H1 (cell line): ENCODE data around the gene NF1. TPM values are rescaled to one million over a fixed set of nuclear protein-coding genes. Genes with fewer than 3 reads are reported as not detected.

ENCODE experiments used
- CTCF ChIA-PET: fragments of 300-600 bp; sonication (Branson Sonifier 250); formaldehyde crosslinking; loops from one replicate; lab custom pipeline; 2021; ENCODE audit not compliant: partially characterized antibody; lab: Charles Lee
- POLR2A ChIA-PET: fragments of 300-600 bp; sonication (Branson Sonifier 250); formaldehyde crosslinking; loops from one replicate; lab custom pipeline; 2021; ENCODE audit warnings: inconsistent platforms; ENCODE audit not compliant: partially characterized antibody; lab: Charles Lee
- DNase-seq, 2 experiments: peaks; one replicate each; pipeline versions ENCODE4 v3.0.0 to v3.0.0-alpha.2; 2010 to 2022; ENCODE audit warnings: low spot score in 2 of 2, low read depth in 1 of 2, mixed read lengths in 1 of 2
- FAIRE-seq: peaks from 2 replicates; lab custom pipeline; 2011; peaks lifted over from hg19 to GRCh38; lab: Jason Lieb, UNC
- H2AFZ ChIP-seq: 2 replicates; pipeline ENCODE4 v1.8.1; 2012; ENCODE audit warnings: low read length, inconsistent platforms
- H2AK5ac ChIP-seq: 2 replicates; pipeline ENCODE4 v1.6.1; 2013; ENCODE audit warnings: low read depth, low read length
- H2BK120ac ChIP-seq: replicated peaks from 2 replicates; pipeline ENCODE3; 2013; ENCODE audit warnings: low read depth, low read length, inconsistent platforms
- H2BK12ac ChIP-seq: 2 replicates; pipeline ENCODE4 v1.6.1; 2013; ENCODE audit warnings: low read depth, low read length
- H2BK15ac ChIP-seq: 2 replicates; pipeline ENCODE4 v1.6.1; 2013; ENCODE audit warnings: low read length
- H2BK20ac ChIP-seq: 2 replicates; pipeline ENCODE4 v1.6.1; 2013; ENCODE audit warnings: low read length
- H2BK5ac ChIP-seq: 2 replicates; pipeline ENCODE4 v1.6.1; 2013; ENCODE audit warnings: low read depth, low read length
- H3K14ac ChIP-seq: 2 replicates; pipeline ENCODE4 v1.6.1; 2013; ENCODE audit warnings: inconsistent platforms; ENCODE audit not compliant: insufficient read length
- H3K18ac ChIP-seq: 2 replicates; pipeline ENCODE4 v1.6.1; 2013; ENCODE audit warnings: low read length; ENCODE audit errors: extremely low read depth
- H3K23ac ChIP-seq: 2 replicates; pipeline ENCODE4 v1.6.1; 2013; ENCODE audit warnings: inconsistent platforms; ENCODE audit not compliant: insufficient read length
- H3K23me2 ChIP-seq: 2 replicates; pipeline ENCODE4 v1.6.1; 2013; ENCODE audit warnings: low read depth, low read length
- H3K27ac ChIP-seq: 2 replicates; pipeline ENCODE4 v1.6.1; 2011; ENCODE audit warnings: low read depth, low read length, inconsistent platforms
- H3K27me3 ChIP-seq, 4 experiments: replicated peaks in 1 of 4; 1 replicate in 1 of 4; 2 replicates in 3 of 4; pipeline versions ENCODE4 v1.6.1 to v1.8.1; 2011 to 2013; ENCODE audit warnings: low read length in 3 of 4, mild to moderate bottlenecking in 3 of 4, inconsistent platforms in 2 of 4, mixed read lengths in 2 of 4, moderate library complexity in 1 of 4; ENCODE audit not compliant: control insufficient read depth in 3 of 4, insufficient read depth in 3 of 4; ENCODE audit errors: extremely low read depth in 1 of 4
- H3K36me3 ChIP-seq, 4 experiments: 2 replicates each; pipeline versions ENCODE4 v1.6.1 to v1.8.1; 2011 to 2013; ENCODE audit warnings: mild to moderate bottlenecking in 4 of 4, low read length in 3 of 4, moderate library complexity in 2 of 4, control low read depth in 1 of 4, inconsistent platforms in 1 of 4; ENCODE audit not compliant: insufficient read depth in 4 of 4, control insufficient read depth in 2 of 4
- H3K4ac ChIP-seq: replicated peaks from 2 replicates; pipeline ENCODE3; 2013; ENCODE audit warnings: low read length, low read depth, mixed read lengths, inconsistent platforms; ENCODE audit not compliant: insufficient read length
- H3K4me1 ChIP-seq, 4 experiments: replicated peaks in 1 of 4; 1 replicate in 1 of 4; 2 replicates in 3 of 4; pipeline versions ENCODE4 v1.6.1 to v1.8.1; 2011 to 2013; ENCODE audit warnings: low read length in 3 of 4, inconsistent platforms in 2 of 4, mixed read lengths in 1 of 4; ENCODE audit not compliant: insufficient read depth in 4 of 4, control insufficient read depth in 3 of 4
- H3K4me2 ChIP-seq, 2 experiments: 2 replicates each; pipeline versions ENCODE4 v1.6.1 to v1.8.1; 2011 to 2013; ENCODE audit warnings: low read depth in 2 of 2, low read length in 2 of 2, control low read depth in 1 of 2, inconsistent platforms in 1 of 2, mild to moderate bottlenecking in 1 of 2; ENCODE audit not compliant: insufficient read depth in 1 of 2
- H3K4me3 ChIP-seq, 4 experiments: fragments of 200-600, 300-600 bp in 1 of 4; sonication (generic), shearing (Covaris generic), sonication (Bioruptor Twin) in 1 of 4; 2 replicates each; pipeline versions ENCODE4 v1.5.1 to v1.8.1; 2011 to 2016; ENCODE audit warnings: low read length in 4 of 4, low read depth in 3 of 4, control low read depth in 2 of 4, inconsistent platforms in 2 of 4, mild to moderate bottlenecking in 2 of 4, mixed read lengths in 1 of 4, moderate library complexity in 1 of 4; ENCODE audit not compliant: insufficient read depth in 2 of 4; ENCODE audit errors: extremely low read depth in 1 of 4
- H3K56ac ChIP-seq: replicated peaks from 2 replicates; pipeline ENCODE3; 2013; ENCODE audit warnings: low read depth, mild to moderate bottlenecking, mixed read lengths, low read length, inconsistent platforms; ENCODE audit not compliant: insufficient read length
- H3K79me1 ChIP-seq: 2 replicates; pipeline ENCODE4 v1.6.1; 2013; ENCODE audit warnings: low read depth, low read length, control low read depth
- H3K79me2 ChIP-seq, 2 experiments: 2 replicates each; pipeline versions ENCODE4 v1.6.1 to v1.8.1; 2012 to 2013; ENCODE audit warnings: low read length in 2 of 2, mild to moderate bottlenecking in 2 of 2, inconsistent platforms in 1 of 2; ENCODE audit not compliant: insufficient read depth in 2 of 2, control insufficient read depth in 1 of 2
- H3K9ac ChIP-seq, 4 experiments: replicated peaks in 1 of 4; 1 replicate in 1 of 4; 2 replicates in 3 of 4; pipeline versions ENCODE4 v1.6.1 to v1.8.1; 2011 to 2013; ENCODE audit warnings: low read depth in 3 of 4, low read length in 3 of 4, control low read depth in 2 of 4, mild to moderate bottlenecking in 2 of 4, moderate library complexity in 2 of 4, inconsistent platforms in 1 of 4; ENCODE audit errors: extremely low read depth in 1 of 4
- H3K9me3 ChIP-seq, 2 experiments: 2 replicates each; pipeline versions ENCODE4 v1.6.1 to v1.8.1; 2012 to 2013; ENCODE audit warnings: mild to moderate bottlenecking in 2 of 2, moderate library complexity in 2 of 2, control low read depth in 1 of 2, inconsistent platforms in 1 of 2, low read depth in 1 of 2, low read length in 1 of 2, mixed read lengths in 1 of 2; ENCODE audit not compliant: insufficient read depth in 2 of 2
- H4K20me1 ChIP-seq, 2 experiments: replicated peaks in 1 of 2; 2 replicates each; pipeline versions ENCODE3 to v1.8.1; 2011 to 2013; ENCODE audit warnings: inconsistent platforms in 2 of 2, low read length in 2 of 2, mild to moderate bottlenecking in 1 of 2; ENCODE audit not compliant: insufficient read depth in 2 of 2, control insufficient read depth in 1 of 2
- H4K5ac ChIP-seq: 2 replicates; pipeline ENCODE4 v1.6.1; 2013; ENCODE audit warnings: low read length, low read depth, mixed read lengths, inconsistent platforms; ENCODE audit not compliant: insufficient read length
- H4K8ac ChIP-seq: 2 replicates; pipeline ENCODE4 v1.8.0; 2013; ENCODE audit warnings: mild to moderate bottlenecking, moderate library complexity, low read length, inconsistent platforms; ENCODE audit not compliant: insufficient read depth; ENCODE audit errors: extremely low read depth
- H4K91ac ChIP-seq: replicated peaks from 2 replicates; pipeline ENCODE3; 2013; ENCODE audit warnings: low read length, mixed read lengths, inconsistent platforms; ENCODE audit not compliant: insufficient read length
- BACH1 ChIP-seq: IDR thresholded peaks from 2 replicates; pipeline ENCODE4 v1.6.1; 2012; ENCODE audit warnings: low read length, improper control_type of control experiment
- E2F6 ChIP-seq: IDR thresholded peaks from 2 replicates; pipeline ENCODE4 v1.6.1; 2012; ENCODE audit warnings: inconsistent platforms
- GABPA ChIP-seq: IDR thresholded peaks from 2 replicates; pipeline ENCODE4 v1.6.1; 2011; ENCODE audit warnings: mild to moderate bottlenecking, low read length, moderate library complexity, borderline replicate concordance; ENCODE audit not compliant: insufficient read depth
- KDM4A ChIP-seq: IDR thresholded peaks from one replicate; pipeline ENCODE4 v1.7.1; 2012; ENCODE audit warnings: low read depth, mild to moderate bottlenecking, moderate library complexity, low read length, inconsistent platforms; ENCODE audit not compliant: severe bottlenecking
- MAX ChIP-seq: IDR thresholded peaks from 2 replicates; pipeline ENCODE4 v1.6.1; 2012; ENCODE audit warnings: inconsistent platforms
- POU5F1 ChIP-seq: IDR thresholded peaks from 2 replicates; pipeline ENCODE4 v1.6.1; 2011; ENCODE audit warnings: low read depth, mild to moderate bottlenecking, low read length, moderate library complexity
- RFX5 ChIP-seq: IDR thresholded peaks from 2 replicates; pipeline ENCODE4 v1.6.1; 2011; ENCODE audit warnings: low read depth, low read length, improper control_type of control experiment, borderline replicate concordance
- RXRA ChIP-seq: IDR thresholded peaks from 2 replicates; pipeline ENCODE4 v1.6.1; 2011; ENCODE audit warnings: low read depth, mild to moderate bottlenecking, low read length, moderate library complexity; ENCODE audit not compliant: insufficient read depth
- SIN3A ChIP-seq, 2 experiments: IDR thresholded peaks in 1 of 2; conservative IDR thresholded peaks in 1 of 2; 2 replicates each; pipeline ENCODE4 v1.6.1; 2011 to 2012; ENCODE audit warnings: low read length in 2 of 2, improper control_type of control experiment in 1 of 2, low read depth in 1 of 2, mild to moderate bottlenecking in 1 of 2
- SUZ12 ChIP-seq: fragments of 200-600 bp; sonication (generic); IDR thresholded peaks from 2 replicates; pipeline ENCODE4 v1.6.1; 2012; ENCODE audit warnings: mild to moderate bottlenecking, inconsistent platforms, low read length, moderate library complexity, mixed read lengths
- TBP ChIP-seq: IDR thresholded peaks from 2 replicates; pipeline ENCODE4 v1.6.1; 2011; ENCODE audit warnings: low read depth, low read length, improper control_type of control experiment
- WGBS, 2 experiments: shearing (Covaris generic) in 1 of 2; methylation state at CpG; one replicate each; pipeline versions ENCODE4 v1.1.6 to v1.1.7; 2013 to 2015; ENCODE audit warnings: low lambda C conversion rate in 2 of 2, mixed read lengths in 2 of 2, inconsistent platforms in 1 of 2, low coverage in 1 of 2, missing lambda C conversion rate in 1 of 2; ENCODE audit not compliant: insufficient replicate concordance in 2 of 2, insufficient coverage in 1 of 2, insufficient read length in 1 of 2; ENCODE audit errors: extremely low coverage in 1 of 2, missing lambda C conversion rate in 1 of 2; 5-methylcytosine and 5-hydroxymethylcytosine counted together
- polyA plus RNA-seq, 7 experiments: library from polyadenylated mRNA; depleted of rRNA in 3 of 7; stranded (reverse) in 5 of 7; unstranded in 2 of 7; fragments of >200 nt in 5 of 7; fragments of 200-250 nt in 2 of 7; gene quantifications; 1 replicate in 5 of 7; 2 replicates in 1 of 7; 4 replicates in 1 of 7; pipeline versions ENCODE4 v1.2.1 to v1.2.3, GENCODE V29; 2011 to 2013; ENCODE audit warnings: missing spikeins in 2 of 7, mixed read lengths in 2 of 7
- total RNA-seq: library from RNA; stranded (reverse); fragmentation: NEBNext Ultra II Directional; extraction: Animal tissue kit (Norgen Biotek cat#: 25700); gene quantifications from 2 replicates; pipeline ENCODE4 v1.2.1, GENCODE V29; 2021

The NF1 gene
- total and polyA plus RNA-seq, 2 of the 8 experiments (the other 6 are each of a cell fraction or from before 2014, with no cell fraction given) = 19.3 to 29.6 TPM

GRCh38 chr17:31060791-31061550 is 33.8 kb upstream of the NF1 start:
- Histone ChIP-seq H4K5ac (no peak overlapping the region), H4K91ac (no peak overlapping the region), H3K4ac (no peak overlapping the region), H2BK20ac (no peak overlapping the region), H2BK12ac (no peak overlapping the region), H3K23ac (no peak overlapping the region), H2AK5ac (no peak overlapping the region), H3K18ac (no peak overlapping the region), H3K36me3 (no peaks in the 10 kb centered on the region), H2AFZ (0 out of 2 replicates have a peak overlapping the region, but pooled peaks have one; percentile 75), H3K9ac (no peak overlapping the region; a peak in 1 of 7 replicates), H3K79me2 (no peaks in the 10 kb centered on the region), H2BK120ac (no peak overlapping the region), H3K27me3 (no peaks in the 10 kb centered on the region), H3K4me2 (no peak overlapping the region), H4K8ac (no peak overlapping the region), H4K20me1 (no peaks in the 10 kb centered on the region), H3K27ac (no peak overlapping the region), H3K4me3 (no peak overlapping the region), H2BK15ac (no peak overlapping the region), H2BK5ac (no peak overlapping the region), H3K23me2 (no peaks in the 10 kb centered on the region), H3K79me1 (no peaks in the 10 kb centered on the region), H3K4me1 (no peaks in the 10 kb centered on the region), H3K9me3 (no peaks in the 10 kb centered on the region), H3K56ac (no peak overlapping the region), H3K14ac (no peak overlapping the region)
- no peak for DNase-seq
- FAIRE-seq = peak; percentile 36
- CTCF ChIA-PET = interaction anchor here (0.6 to 4.4 kb wide), 22 partner anchors 8 to 234 kb away, joined by 3 to 26 read pairs (median 3); no protein-coding TSS in a partner anchor
- POLR2A ChIA-PET = interaction anchor here (1.8 kb wide), 1 partner anchor 34 kb away, joined by 9 read pairs; the partner anchor contains the start of gene NF1
- WGBS, 2 experiments = 85% methylated on average over 7 of the region's 7 CpGs; no CpG with 5 or more reads in 1 of the 2 experiments
- TF ChIP-seq KDM4A (no peak), BACH1 (no peak), RFX5 (no peak), E2F6 (no peak), RXRA (no peak), MAX (no peak), TBP (no peak), GABPA (no peak), SIN3A (conservative IDR thresholded peaks at IDR 0.05 in 1 of 2, IDR thresholded peaks at IDR 0.05 in 1 of 2; ENCODE audit: low read depth in 1 of 2, low read length in 2 of 2) (no peak), POU5F1 (no peak), SUZ12 (no peak)
